ENCODE measurements around the gene MRPL54.

The MRPL54 gene

DNA sequence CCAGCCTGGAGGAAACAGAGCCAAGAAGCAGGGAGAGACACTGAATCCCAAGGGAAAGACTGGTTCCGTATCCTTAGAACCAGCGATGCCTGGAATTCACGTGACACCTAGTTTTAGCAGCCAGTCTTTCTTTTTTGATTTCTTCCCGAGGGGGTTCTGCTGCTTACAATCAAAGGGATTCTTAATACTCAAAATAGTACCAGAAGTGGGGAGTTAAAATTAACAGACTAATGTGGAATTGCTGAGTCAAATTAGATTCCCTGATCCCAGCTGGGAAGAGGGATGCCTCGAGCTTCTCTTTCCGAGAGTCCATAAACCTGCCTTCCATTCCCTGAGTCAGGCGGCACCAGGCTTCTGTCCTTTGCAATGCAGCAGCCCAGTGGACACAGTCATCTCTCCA lies 28.5 kb downstream of the MRPL54 start:
- H3K18ac ChIP-seq (ENCODE audit: low read length), result no peak overlapping the region
- no peak overlapping the region for H2AK5ac ChIP-seq (ENCODE audit: low read length)
- no peak overlapping the region for H2AFZ ChIP-seq (ENCODE audit: insufficient read depth, low read length, poor library complexity)
- peaks cover 3% of the 10 kb centered on the region for H3K9me3 ChIP-seq (ENCODE audit: insufficient read depth, low read depth, low read length)
- no peak for DNase-seq
- H3K4me1 ChIP-seq (ENCODE audit: control insufficient read depth in 1 of 2, insufficient read depth in 2 of 2, low read length in 2 of 2), result no peaks in the 10 kb centered on the region
- H3K79me2 ChIP-seq (ENCODE audit: control insufficient read depth, insufficient read depth, low read length, poor library complexity), result no peaks in the 10 kb centered on the region
- H3K23ac ChIP-seq (ENCODE audit: low read length), result no peak overlapping the region
- no peak overlapping the region for H3K27ac ChIP-seq (ENCODE audit: low read depth, low read length)
- no peak overlapping the region for H2BK12ac ChIP-seq (ENCODE audit: low read length)
- H3K4ac ChIP-seq (ENCODE audit: low read depth, low read length), result no peak overlapping the region
- H3K36me3 ChIP-seq (ENCODE audit: control insufficient read depth in 1 of 2, insufficient read depth in 2 of 2, low read length in 2 of 2), result no peaks in the 10 kb centered on the region
- H3K4me2 ChIP-seq (ENCODE audit: low read length), result no peak overlapping the region
- no peak overlapping the region for H2BK5ac ChIP-seq (ENCODE audit: low read depth, low read length, poor library complexity)
- no peak overlapping the region for H4K8ac ChIP-seq (ENCODE audit: low read depth, low read length)
- H3K4me3 ChIP-seq (ENCODE audit: low read depth, low read length), result no peak overlapping the region
- no peak overlapping the region for H3K14ac ChIP-seq (ENCODE audit: low read length)
- no peak overlapping the region for H4K91ac ChIP-seq (ENCODE audit: low read depth, low read length)
- WGBS (ENCODE audit: extremely low coverage, insufficient coverage, insufficient read length), result no CpG with 5 or more reads among the region's 7 CpGs
- H4K12ac ChIP-seq (ENCODE audit: low read depth, low read length), result no peak overlapping the region
- H3K27me3 ChIP-seq (ENCODE audit: insufficient read depth, low read length), result peaks cover 9% of the 10 kb centered on the region
- no peaks in the 10 kb centered on the region for H3K79me1 ChIP-seq (ENCODE audit: low read length)
- no peak overlapping the region for H3K9ac ChIP-seq (ENCODE audit: low read length)
- H2BK120ac ChIP-seq (ENCODE audit: insufficient read depth, low read length, poor library complexity), result no peak overlapping the region

DNA sequence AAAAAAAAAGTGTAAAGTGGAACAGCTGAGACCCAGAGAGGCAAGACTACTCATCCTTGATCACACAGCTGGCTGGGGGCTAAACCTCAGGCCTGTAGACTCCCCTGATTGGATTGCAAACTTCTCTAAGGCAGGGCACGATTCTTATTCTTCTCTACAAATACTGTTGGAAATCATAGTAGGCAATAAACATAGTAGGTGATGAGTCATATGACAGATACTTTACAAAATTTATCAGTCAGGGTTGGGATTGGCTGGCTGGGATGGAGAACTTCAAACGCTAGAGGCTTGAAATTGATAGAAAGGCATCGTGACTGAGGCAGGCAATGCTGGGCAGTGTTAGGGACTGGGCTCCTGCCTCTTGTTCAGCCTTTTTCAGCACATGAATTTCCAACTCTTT lies 29.6 kb downstream of the MRPL54 start:
- no peak overlapping the region for H4K91ac ChIP-seq (ENCODE audit: low read depth, low read length)
- H2AK5ac ChIP-seq (ENCODE audit: low read length), result no peak overlapping the region
- no peak overlapping the region for H3K9ac ChIP-seq (ENCODE audit: low read length)
- no peak overlapping the region for H3K14ac ChIP-seq (ENCODE audit: low read length)
- H3K18ac ChIP-seq (ENCODE audit: low read length), result no peak overlapping the region
- no peak overlapping the region for H3K4me2 ChIP-seq (ENCODE audit: low read length)
- no CpG with 5 or more reads among the region's 3 CpGs for WGBS (ENCODE audit: extremely low coverage, insufficient coverage, insufficient read length)
- H3K27ac ChIP-seq (ENCODE audit: low read depth, low read length), result no peak overlapping the region
- no peak overlapping the region for H2BK5ac ChIP-seq (ENCODE audit: low read depth, low read length, poor library complexity)
- H4K8ac ChIP-seq (ENCODE audit: low read depth, low read length), result no peak overlapping the region
- H3K9me3 ChIP-seq (ENCODE audit: insufficient read depth, low read depth, low read length), result peaks cover 3% of the 10 kb centered on the region
- no peak overlapping the region for H2AFZ ChIP-seq (ENCODE audit: insufficient read depth, low read length, poor library complexity)
- no peak overlapping the region for H4K12ac ChIP-seq (ENCODE audit: low read depth, low read length)
- H2BK120ac ChIP-seq (ENCODE audit: insufficient read depth, low read length, poor library complexity), result no peak overlapping the region
- H3K79me1 ChIP-seq (ENCODE audit: low read length), result no peaks in the 10 kb centered on the region
- H3K79me2 ChIP-seq (ENCODE audit: control insufficient read depth, insufficient read depth, low read length, poor library complexity), result no peaks in the 10 kb centered on the region
- DNase-seq, result no peak
- H3K23ac ChIP-seq (ENCODE audit: low read length), result no peak overlapping the region
- no peak overlapping the region for H3K4me3 ChIP-seq (ENCODE audit: low read depth, low read length)
- peaks cover 2% of the 10 kb centered on the region for H3K27me3 ChIP-seq (ENCODE audit: insufficient read depth, low read length)
- H2BK12ac ChIP-seq (ENCODE audit: low read length), result no peak overlapping the region
- no peaks in the 10 kb centered on the region for H3K4me1 ChIP-seq (ENCODE audit: control insufficient read depth in 1 of 2, insufficient read depth in 2 of 2, low read length in 2 of 2)
- no peaks in the 10 kb centered on the region for H3K36me3 ChIP-seq (ENCODE audit: control insufficient read depth in 1 of 2, insufficient read depth in 2 of 2, low read length in 2 of 2)
- H3K4ac ChIP-seq (ENCODE audit: low read depth, low read length), result no peak overlapping the region

- H4K8ac ChIP-seq (ENCODE audit: low read depth, low read length), result no peak overlapping the region
- no peak overlapping the region for H2BK12ac ChIP-seq (ENCODE audit: low read length)
- no peak overlapping the region for H3K27ac ChIP-seq (ENCODE audit: low read depth, low read length)
- no peak overlapping the region for H4K91ac ChIP-seq (ENCODE audit: low read depth, low read length)
- H2AFZ ChIP-seq (ENCODE audit: insufficient read depth, low read length, poor library complexity), result no peak overlapping the region
- H3K79me1 ChIP-seq (ENCODE audit: low read length), result no peaks in the 10 kb centered on the region
- H3K79me2 ChIP-seq (ENCODE audit: control insufficient read depth, insufficient read depth, low read length, poor library complexity), result no peaks in the 10 kb centered on the region
- H3K9ac ChIP-seq (ENCODE audit: low read length), result no peak overlapping the region
- no peak overlapping the region for H3K23ac ChIP-seq (ENCODE audit: low read length)
- H2AK5ac ChIP-seq (ENCODE audit: low read length), result no peak overlapping the region
- no peak overlapping the region for H2BK5ac ChIP-seq (ENCODE audit: low read depth, low read length, poor library complexity)
- DNase-seq, result no peak
- H3K27me3 ChIP-seq (ENCODE audit: insufficient read depth, low read length), result peaks cover 2% of the 10 kb centered on the region
- no peak overlapping the region for H4K12ac ChIP-seq (ENCODE audit: low read depth, low read length)
- H3K4me1 ChIP-seq (ENCODE audit: control insufficient read depth in 1 of 2, insufficient read depth in 2 of 2, low read length in 2 of 2), result no peaks in the 10 kb centered on the region
- no peak overlapping the region for H3K14ac ChIP-seq (ENCODE audit: low read length)
- no peak overlapping the region for H3K4ac ChIP-seq (ENCODE audit: low read depth, low read length)
- H2BK120ac ChIP-seq (ENCODE audit: insufficient read depth, low read length, poor library complexity), result no peak overlapping the region
- H3K18ac ChIP-seq (ENCODE audit: low read length), result no peak overlapping the region
- no peak overlapping the region for H3K4me2 ChIP-seq (ENCODE audit: low read length)
- H3K4me3 ChIP-seq (ENCODE audit: low read depth, low read length), result no peak overlapping the region
- no CpG with 5 or more reads among the region's 3 CpGs for WGBS (ENCODE audit: extremely low coverage, insufficient coverage, insufficient read length)
- H3K9me3 ChIP-seq (ENCODE audit: insufficient read depth, low read depth, low read length), result peaks cover 3% of the 10 kb centered on the region
- no peaks in the 10 kb centered on the region for H3K36me3 ChIP-seq (ENCODE audit: control insufficient read depth in 1 of 2, insufficient read depth in 2 of 2, low read length in 2 of 2)
Measured at GRCh38 chr19:3793799-3794198, 31.3 kb downstream of the MRPL54 start.

DNA sequence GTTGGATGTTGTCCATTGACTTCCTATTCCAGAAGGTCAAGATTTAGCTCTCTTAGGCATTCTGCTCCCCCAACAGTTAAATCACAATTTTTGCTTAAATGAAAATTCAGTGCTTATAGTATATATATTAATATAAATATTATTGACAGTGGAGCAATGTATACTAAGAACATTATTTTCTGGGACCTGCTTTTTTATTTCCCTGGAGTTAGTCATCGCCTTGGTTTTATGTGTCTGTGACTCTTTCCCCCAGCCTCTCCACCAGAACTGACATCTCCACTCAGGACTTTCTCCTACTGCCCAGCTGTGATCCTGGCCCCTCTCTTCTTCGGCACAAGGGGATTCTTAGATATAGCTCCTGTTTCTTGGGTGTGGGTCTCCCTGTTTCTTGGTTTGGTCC lies 33.9 kb downstream of the MRPL54 start:
- Histone ChIP-seq H3K14ac (ENCODE audit: low read length) (no peak overlapping the region), H2AFZ (ENCODE audit: insufficient read depth, low read length, poor library complexity) (no peak overlapping the region), H2BK5ac (ENCODE audit: low read depth, low read length, poor library complexity) (no peak overlapping the region), H3K36me3 (ENCODE audit: control insufficient read depth in 1 of 2, insufficient read depth in 2 of 2, low read length in 2 of 2) (no peaks in the 10 kb centered on the region), H3K18ac (ENCODE audit: low read length) (no peak overlapping the region), H3K9ac (ENCODE audit: low read length) (no peak overlapping the region), H3K9me3 (ENCODE audit: insufficient read depth, low read depth, low read length) (peaks cover 2% of the 10 kb centered on the region), H4K8ac (ENCODE audit: low read depth, low read length) (no peak overlapping the region), H3K4me2 (ENCODE audit: low read length) (no peak overlapping the region), H4K12ac (ENCODE audit: low read depth, low read length) (no peak overlapping the region), H3K4ac (ENCODE audit: low read depth, low read length) (no peak overlapping the region), H2BK12ac (ENCODE audit: low read length) (no peak overlapping the region), H3K4me1 (ENCODE audit: control insufficient read depth in 1 of 2, insufficient read depth in 2 of 2, low read length in 2 of 2) (no peaks in the 10 kb centered on the region), H2BK120ac (ENCODE audit: insufficient read depth, low read length, poor library complexity) (no peak overlapping the region), H3K79me1 (ENCODE audit: low read length) (no peaks in the 10 kb centered on the region), H3K4me3 (ENCODE audit: low read depth, low read length) (no peak overlapping the region), H2AK5ac (ENCODE audit: low read length) (no peak overlapping the region), H3K23ac (ENCODE audit: low read length) (no peak overlapping the region), H3K27ac (ENCODE audit: low read depth, low read length) (no peak overlapping the region), H4K91ac (ENCODE audit: low read depth, low read length) (no peak overlapping the region), H3K79me2 (ENCODE audit: control insufficient read depth, insufficient read depth, low read length, poor library complexity) (no peaks in the 10 kb centered on the region), H3K27me3 (ENCODE audit: insufficient read depth, low read length) (peaks cover 5% of the 10 kb centered on the region)
- WGBS (ENCODE audit: extremely low coverage, insufficient coverage, insufficient read length), result no CpG with 5 or more reads among the region's 2 CpGs
- DNase-seq, result no peak
